Measurements from ENCODE around the gene METAP1D. TPM values are rescaled to one million over a fixed set of nuclear protein-coding genes. Genes with fewer than 3 reads are reported as not detected.

Gene METAP1D
- total and polyA plus RNA-seq, 2 of the 4 experiments (the other 2 are of a cell fraction) = 3.4 to 5.5 TPM

GRCh38 chr2:172079416-172079815, 79.7 kb downstream of the METAP1D start:
- in situ Hi-C loops (cut with MboI; ENCODE audit: low sequenced_read_pairs) (no loop called here), intact Hi-C loops (cut with micrococcal nuclease) (no loop called here), dilution Hi-C loops (cut with HindIII; ENCODE audit: low sequenced_read_pairs, unreplicated experiment) (no loop called here)
- Histone ChIP-seq H3K9me3 (ENCODE audit: control insufficient read depth, insufficient read depth, low read length) (peaks cover 12% of the 10 kb centered on the region), H3K4me3 (ENCODE audit: insufficient read depth, low read depth, low read length) (no peak overlapping the region), H2BK15ac (ENCODE audit: low read depth, low read length) (no peak overlapping the region), H3K4me2 (ENCODE audit: low read depth, low read length) (no peak overlapping the region), H2BK20ac (ENCODE audit: low read depth, low read length) (no peak overlapping the region), H2AK9ac (replicated peaks; ENCODE audit: low read depth, low read length, poor library complexity) (no peak overlapping the region), H2BK120ac (ENCODE audit: low read depth, low read length) (no peak overlapping the region), H3K4ac (ENCODE audit: low read depth, low read length) (no peak overlapping the region), H3K9me1 (ENCODE audit: insufficient read depth, low read length) (no peaks in the 10 kb centered on the region), H3K4me1 (ENCODE audit: control insufficient read depth, insufficient read depth, low read length) (no peaks in the 10 kb centered on the region), H3K14ac (replicated peaks; ENCODE audit: low read depth, low read length) (no peak overlapping the region), H3K27me3 (ENCODE audit: control insufficient read depth, insufficient read depth, low read length) (peaks cover 44% of the 10 kb centered on the region), H3K23ac (ENCODE audit: low read depth, low read length) (no peak overlapping the region), H2BK5ac (ENCODE audit: low read depth, low read length, poor library complexity, severe bottlenecking) (no peak overlapping the region), H4K5ac (ENCODE audit: low read depth, low read length) (no peak overlapping the region), H3K9ac (ENCODE audit: low read depth, low read length) (no peak overlapping the region), H3K36me3 (ENCODE audit: control insufficient read depth, insufficient read depth, low read length) (no peaks in the 10 kb centered on the region), H3K27ac (ENCODE audit: insufficient read depth, low read length) (no peak overlapping the region), H4K8ac (ENCODE audit: low read depth in 2 of 2, low read length in 2 of 2) (no peak overlapping the region), H4K91ac (ENCODE audit: insufficient read depth, low read depth, low read length) (no peak overlapping the region), H2AFZ (replicated peaks; ENCODE audit: low read length, poor library complexity) (no peak overlapping the region), H4K20me1 (ENCODE audit: insufficient read depth, low read length) (no peaks in the 10 kb centered on the region), H3K56ac (ENCODE audit: extremely low read depth, insufficient read depth, low read length) (no peak overlapping the region), H2AK5ac (ENCODE audit: low read depth, low read length) (no peak overlapping the region), H3K18ac (ENCODE audit: low read depth, low read length) (no peak overlapping the region), H3K79me1 (ENCODE audit: low read depth in 1 of 2, low read length in 2 of 2) (no peaks in the 10 kb centered on the region)
- ATAC-seq (ENCODE audit: low read depth) (no peak), DNase-seq (no peak)
- BruUV-seq (replicated peaks) = no TSS peak
- TF ChIP-seq RFX5 (IDR thresholded peaks at IDR 0.05; ENCODE audit: low read depth, low read length) (no peak), MAZ (IDR thresholded peaks at IDR 0.05; ENCODE audit: borderline replicate concordance, low read depth, low read length) (no peak), BHLHE40 (IDR thresholded peaks at IDR 0.05; ENCODE audit: low read depth, low read length) (no peak), SMC3 (IDR thresholded peaks at IDR 0.05; ENCODE audit: low read depth, low read length) (no peak), CHD1 (IDR thresholded peaks at IDR 0.05; ENCODE audit: low read depth, low read length) (no peak), MAFK (IDR thresholded peaks at IDR 0.05; ENCODE audit: low read depth, low read length) (no peak), USF2 (IDR thresholded peaks at IDR 0.05; ENCODE audit: low read depth, low read length) (no peak), CEBPB (IDR thresholded peaks at IDR 0.05; ENCODE audit: low read depth, low read length) (no peak), RCOR1 (IDR thresholded peaks at IDR 0.05; ENCODE audit: insufficient replicate concordance, low read length) (no peak), MXI1 (IDR thresholded peaks at IDR 0.05; ENCODE audit: borderline replicate concordance, low read depth, low read length) (no peak), POLR2A (IDR thresholded peaks at IDR 0.05; ENCODE audit: low read depth, low read length) (no peak), RAD21 (IDR thresholded peaks at IDR 0.05; ENCODE audit: low read length) (no peak), NFE2L2 (IDR thresholded peaks at IDR 0.05; ENCODE audit: low read depth, low read length) (no peak), CTCF (conservative IDR thresholded peaks at IDR 0.05; ENCODE audit: low read depth, low read length) (no peak), FOS (IDR thresholded peaks at IDR 0.05; ENCODE audit: low read depth, low read length) (no peak)
- TF ChIP-seq, protein P1, sequence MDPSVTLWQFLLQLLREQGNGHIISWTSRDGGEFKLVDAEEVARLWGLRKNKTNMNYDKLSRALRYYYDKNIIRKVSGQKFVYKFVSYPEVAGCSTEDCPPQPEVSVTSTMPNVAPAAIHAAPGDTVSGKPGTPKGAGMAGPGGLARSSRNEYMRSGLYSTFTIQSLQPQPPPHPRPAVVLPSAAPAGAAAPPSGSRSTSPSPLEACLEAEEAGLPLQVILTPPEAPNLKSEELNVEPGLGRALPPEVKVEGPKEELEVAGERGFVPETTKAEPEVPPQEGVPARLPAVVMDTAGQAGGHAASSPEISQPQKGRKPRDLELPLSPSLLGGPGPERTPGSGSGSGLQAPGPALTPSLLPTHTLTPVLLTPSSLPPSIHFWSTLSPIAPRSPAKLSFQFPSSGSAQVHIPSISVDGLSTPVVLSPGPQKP (IDR thresholded peaks at IDR 0.05; ENCODE audit: borderline replicate concordance, low read depth, low read length) = no peak
- ChIA-PET POLR2A (ENCODE audit: unreplicated experiment) (no interaction called here), CTCF (no interaction called here)
- WGBS, 2 experiments (ENCODE audit: extremely low coverage in 2 of 2, insufficient read length in 1 of 2) = 100% methylated on average over 1 of the region's 5 CpGs; no CpG with 5 or more reads in 1 of the 2 experiments
